Osteoblast (primary cell): ENCODE results near the gene NLGN1. TPM values are rescaled to one million over a fixed set of nuclear protein-coding genes. Genes with fewer than 3 reads are reported as not detected.

Experiments used
- DNase-seq: peaks from one replicate; pipeline ENCODE4 v3.0.0; 2011; ENCODE audit warnings: low spot score, mixed read lengths; ENCODE audit not compliant: insufficient read length; ENCODE audit errors: missing footprints
- H2AFZ ChIP-seq: 2 replicates; pipeline ENCODE4 v1.6.0; 2011; ENCODE audit warnings: mild to moderate bottlenecking, low read length
- H3K27ac ChIP-seq: 2 replicates; pipeline ENCODE4 v1.5.1; 2011; ENCODE audit warnings: mild to moderate bottlenecking, low read depth, low read length, moderate library complexity
- H3K27me3 ChIP-seq: 2 replicates; pipeline ENCODE4 v1.6.0; 2012; ENCODE audit warnings: mild to moderate bottlenecking, control low read depth, inconsistent platforms, low read length, moderate library complexity; ENCODE audit not compliant: insufficient read depth
- H3K36me3 ChIP-seq: 2 replicates; pipeline ENCODE4 v1.5.1; 2011; ENCODE audit warnings: mild to moderate bottlenecking, low read length, control low read depth, moderate library complexity; ENCODE audit not compliant: insufficient read depth
- H3K4me1 ChIP-seq: 2 replicates; pipeline ENCODE4 v1.5.1; 2011; ENCODE audit warnings: mild to moderate bottlenecking, low read length, control low read depth, moderate library complexity; ENCODE audit not compliant: insufficient read depth
- H3K4me2 ChIP-seq: 2 replicates; pipeline ENCODE4 v1.6.0; 2011; ENCODE audit warnings: mild to moderate bottlenecking, low read length; ENCODE audit not compliant: insufficient read depth
- H3K4me3 ChIP-seq: fragments of 200-600 bp; sonication (generic); 3 replicates; pipeline ENCODE4 v1.5.1; 2012; ENCODE audit warnings: mild to moderate bottlenecking, low read length, inconsistent platforms; ENCODE audit not compliant: insufficient read depth
- H3K79me2 ChIP-seq: 2 replicates; pipeline ENCODE4 v1.6.0; 2012; ENCODE audit warnings: mild to moderate bottlenecking, low read length, control low read depth, inconsistent platforms; ENCODE audit not compliant: insufficient read depth
- H3K9me3 ChIP-seq: 2 replicates; pipeline ENCODE4 v1.5.1; 2011; ENCODE audit warnings: low read depth, low read length, control low read depth
- H4K20me1 ChIP-seq: 2 replicates; pipeline ENCODE4 v1.6.0; 2012; ENCODE audit warnings: mild to moderate bottlenecking, low read length, control low read depth; ENCODE audit not compliant: insufficient read depth
- CTCF ChIP-seq: IDR thresholded peaks from 2 replicates; pipeline ENCODE4 v1.5.1; 2011; ENCODE audit warnings: mild to moderate bottlenecking, low read depth, low read length, moderate library complexity; ENCODE audit errors: extremely low read depth
- total RNA-seq: library from RNA; depleted of rRNA; stranded (reverse); fragments of >200 nt; gene quantifications from 2 replicates; pipeline ENCODE4 v1.2.3, GENCODE V29; 2012

NLGN1 gene
- total RNA-seq, 1 donor = 9.0 TPM

GRCh38 chr3:173501931-173502489 is 104.5 kb downstream of the NLGN1 start:
- no peaks in the 10 kb centered on the region for H3K27me3 ChIP-seq
- no peak overlapping the region for H3K4me3 ChIP-seq
- H3K79me2 ChIP-seq = no peaks in the 10 kb centered on the region
- no peak for DNase-seq
- H3K4me1 ChIP-seq = no peaks in the 10 kb centered on the region
- H3K36me3 ChIP-seq = no peaks in the 10 kb centered on the region
- no peak for TF ChIP-seq CTCF
- no peak overlapping the region for H2AFZ ChIP-seq
- no peak overlapping the region for H3K4me2 ChIP-seq
- H4K20me1 ChIP-seq = no peaks in the 10 kb centered on the region
- no peaks in the 10 kb centered on the region for H3K9me3 ChIP-seq
- no peak overlapping the region for H3K27ac ChIP-seq

DNA sequence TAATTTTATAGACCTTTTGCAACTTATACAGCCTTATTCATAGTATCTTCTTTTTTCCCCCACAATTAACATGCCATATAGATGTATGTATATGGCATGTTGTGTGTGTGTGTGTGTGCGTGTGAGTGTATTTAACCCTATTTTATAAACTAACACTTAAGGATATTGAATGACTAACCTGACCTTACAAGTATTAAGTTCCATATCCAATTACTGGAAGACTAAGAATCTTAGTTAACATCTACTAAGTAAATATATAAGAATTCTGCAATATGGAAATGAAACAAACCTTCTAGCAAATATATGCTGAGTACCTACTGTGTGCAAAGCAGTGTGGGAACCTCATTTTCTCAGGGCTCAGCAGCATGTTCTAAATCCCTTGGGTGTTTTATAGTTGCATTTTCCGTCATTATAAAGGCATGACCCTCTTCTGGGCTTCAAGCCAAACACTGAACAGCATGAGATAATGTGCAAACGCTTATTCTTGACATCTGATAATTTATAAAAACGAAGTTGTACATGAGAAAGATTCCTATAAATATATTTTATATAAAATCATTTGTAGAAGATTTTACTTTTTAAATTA is 105.5 kb downstream of the NLGN1 start:
- H3K9me3 ChIP-seq = no peaks in the 10 kb centered on the region

GRCh38 chr3:173510565-173510964 is 113.0 kb downstream of the NLGN1 start:
- no peak overlapping the region for H3K4me2 ChIP-seq
- no peak overlapping the region for H3K27ac ChIP-seq
- no peaks in the 10 kb centered on the region for H3K9me3 ChIP-seq
- no peak overlapping the region for H3K4me3 ChIP-seq
- H3K4me1 ChIP-seq = no peaks in the 10 kb centered on the region
- H2AFZ ChIP-seq = no peak overlapping the region
- H3K79me2 ChIP-seq = no peaks in the 10 kb centered on the region
- no peak for DNase-seq
- no peak for TF ChIP-seq CTCF
- no peaks in the 10 kb centered on the region for H3K36me3 ChIP-seq
- no peaks in the 10 kb centered on the region for H4K20me1 ChIP-seq
- no peaks in the 10 kb centered on the region for H3K27me3 ChIP-seq

More for the DNA sequence above, 105.5 kb downstream of the NLGN1 start:
- Histone ChIP-seq H3K36me3 (no peaks in the 10 kb centered on the region), H4K20me1 (no peaks in the 10 kb centered on the region), H3K4me3 (no peak overlapping the region), H3K4me2 (no peak overlapping the region), H3K79me2 (no peaks in the 10 kb centered on the region), H3K27ac (no peak overlapping the region), H3K4me1 (no peaks in the 10 kb centered on the region), H3K27me3 (no peaks in the 10 kb centered on the region), H2AFZ (no peak overlapping the region)
- no peak for DNase-seq
- TF ChIP-seq CTCF = no peak

- no peaks in the 10 kb centered on the region for H3K9me3 ChIP-seq
- no peaks in the 10 kb centered on the region for H3K79me2 ChIP-seq
- no peak for TF ChIP-seq CTCF
- no peak overlapping the region for H2AFZ ChIP-seq
- H3K36me3 ChIP-seq = no peaks in the 10 kb centered on the region
- H3K4me2 ChIP-seq = no peak overlapping the region
- H3K27me3 ChIP-seq = no peaks in the 10 kb centered on the region
- H3K4me3 ChIP-seq = no peak overlapping the region
- DNase-seq = no peak
- no peaks in the 10 kb centered on the region for H4K20me1 ChIP-seq
- H3K4me1 ChIP-seq = no peaks in the 10 kb centered on the region
- no peak overlapping the region for H3K27ac ChIP-seq
Observed at GRCh38 chr3:173513123-173513522, 115.6 kb downstream of the NLGN1 start.
